Endothelial cell of umbilical vein (primary cell): Measurements from ENCODE around the gene RASL10B. TPM values are rescaled to one million over a fixed set of nuclear protein-coding genes. Genes with fewer than 3 reads are reported as not detected.

Experiments
- BruUV-seq: library from RNA; stranded (reverse); fragments of 400-500 nt; replicated peaks from 2 replicates; lab custom pipeline; 2021; lab: Mats Ljungman, UMichigan
- CTCF ChIA-PET: fragments of 300-600, 350-600 bp; sonication (Branson Sonifier 250); formaldehyde crosslinking; loops from one replicate; lab custom pipeline; 2021; ENCODE audit warnings: antibody characterized with exemption, inconsistent platforms; lab: Charles Lee
- POLR2A ChIA-PET: fragments of 300-600, 350-600 bp; sonication (Branson Sonifier 250); formaldehyde crosslinking; loops from one replicate; lab custom pipeline; 2021; ENCODE audit warnings: antibody characterized with exemption, inconsistent platforms; lab: Charles Lee
- DNase-seq: peaks from one replicate; pipeline ENCODE4 v3.0.0-alpha.2; 2011; ENCODE audit warnings: low read depth, low spot score
- FAIRE-seq: peaks from 2 replicates; lab custom pipeline; 2011; peaks lifted over from hg19 to GRCh38; lab: Jason Lieb, UNC
- H2AFZ ChIP-seq: 2 replicates; pipeline ENCODE4 v1.6.0; 2012; ENCODE audit warnings: low read depth, low read length, control low read depth, inconsistent platforms
- H3K27ac ChIP-seq: 2 replicates; pipeline ENCODE4 v1.5.1; 2011; ENCODE audit warnings: low read depth, mild to moderate bottlenecking, control low read depth, low read length, moderate library complexity; ENCODE audit not compliant: insufficient read depth
- H3K27me3 ChIP-seq, 2 experiments: 2 replicates each; pipeline versions ENCODE4 v1.6.0 to v1.6.1; 2011; ENCODE audit warnings: low read length in 2 of 2, mixed read lengths in 1 of 2; ENCODE audit not compliant: control insufficient read depth in 2 of 2, insufficient read depth in 2 of 2
- H3K36me3 ChIP-seq, 2 experiments: 2 replicates in 1 of 2; 3 replicates in 1 of 2; pipeline ENCODE4 v1.5.1; 2011; ENCODE audit warnings: low read length in 2 of 2, mild to moderate bottlenecking in 1 of 2, moderate library complexity in 1 of 2; ENCODE audit not compliant: control insufficient read depth in 2 of 2, insufficient read depth in 2 of 2; ENCODE audit errors: extremely low read depth in 1 of 2
- H3K4me1 ChIP-seq: 3 replicates; pipeline ENCODE4 v1.5.1; 2011; ENCODE audit warnings: mild to moderate bottlenecking, low read length; ENCODE audit not compliant: control insufficient read depth, insufficient read depth; ENCODE audit errors: extremely low read depth
- H3K4me2 ChIP-seq: 2 replicates; pipeline ENCODE4 v1.6.1; 2011; ENCODE audit warnings: low read length, control low read depth, mixed read lengths; ENCODE audit not compliant: insufficient read depth
- H3K4me3 ChIP-seq, 3 experiments: fragments of 200-600 bp in 1 of 3; sonication (generic), shearing (Covaris generic) in 1 of 3; replicated peaks in 1 of 3; 2 replicates each; pipeline ENCODE4 v1.5.1; 2011 to 2016; ENCODE audit warnings: control low read depth in 3 of 3, low read length in 3 of 3, mild to moderate bottlenecking in 2 of 3, inconsistent platforms in 1 of 3, low read depth in 1 of 3, moderate library complexity in 1 of 3; ENCODE audit not compliant: insufficient read depth in 1 of 3
- H3K79me2 ChIP-seq: 2 replicates; pipeline ENCODE4 v1.6.0; 2012; ENCODE audit warnings: low read length, inconsistent platforms; ENCODE audit not compliant: control insufficient read depth, insufficient read depth
- H3K9ac ChIP-seq: replicated peaks from 2 replicates; pipeline ENCODE3; 2011; ENCODE audit warnings: low read length, control low read depth; ENCODE audit not compliant: insufficient read depth; ENCODE audit errors: extremely low read depth
- H3K9me1 ChIP-seq: replicated peaks from 3 replicates; pipeline ENCODE4 v1.6.0; 2011; ENCODE audit warnings: mild to moderate bottlenecking, low read length; ENCODE audit not compliant: control insufficient read depth, insufficient read depth; ENCODE audit errors: extremely low read depth
- H3K9me3 ChIP-seq: replicated peaks from 2 replicates; pipeline ENCODE4 v1.5.1; 2012; ENCODE audit warnings: low read length, inconsistent platforms; ENCODE audit not compliant: control insufficient read depth, insufficient read depth
- H4K20me1 ChIP-seq: replicated peaks from 2 replicates; pipeline ENCODE3; 2011; ENCODE audit warnings: mild to moderate bottlenecking, low read length; ENCODE audit not compliant: control insufficient read depth, insufficient read depth; ENCODE audit errors: extremely low read depth
- CTCF ChIP-seq, 2 donors: IDR thresholded peaks; 1 replicate in 1 of 2; 2 replicates in 1 of 2; pipeline ENCODE4 v1.5.1; 2011; ENCODE audit warnings: low read length in 2 of 2, mild to moderate bottlenecking in 2 of 2, moderate library complexity in 2 of 2, control low read depth in 1 of 2, inconsistent platforms in 1 of 2, low read depth in 1 of 2; ENCODE audit not compliant: insufficient read depth in 1 of 2; ENCODE audit errors: extremely low read depth in 1 of 2
- FOS ChIP-seq: IDR thresholded peaks from 2 replicates; pipeline ENCODE4 v1.6.1; 2011; ENCODE audit warnings: mild to moderate bottlenecking, low read length, moderate library complexity, borderline replicate concordance; ENCODE audit not compliant: insufficient read depth
- JUN ChIP-seq: IDR thresholded peaks from 2 replicates; pipeline ENCODE4 v1.6.1; 2011; ENCODE audit warnings: borderline replicate concordance, low read depth; ENCODE audit not compliant: insufficient read length, insufficient read depth
- POLR2AphosphoS5 ChIP-seq: IDR thresholded peaks from 2 replicates; pipeline ENCODE4 v1.6.1; 2012; ENCODE audit warnings: low read depth, mild to moderate bottlenecking, control low read depth, low read length, moderate library complexity; ENCODE audit not compliant: insufficient read depth
- dilution Hi-C: fragments of 300-500 bp; cut with MboI; formaldehyde crosslinking; loops from one replicate; pipeline ENCODE4 v1.15.0; 2019; ENCODE audit warnings: low sequenced_read_pairs; ENCODE audit not compliant: extremely low pct_ligation_motif_present
- intact Hi-C: fragments of 100-400 bp; cut with micrococcal nuclease; formaldehyde crosslinking; loops from one replicate; pipeline ENCODE4 v1.10.0; 2022
- polyA plus RNA-seq, 4 experiments: library from polyadenylated mRNA; depleted of rRNA in 3 of 4; stranded (reverse) in 3 of 4; unstranded in 1 of 4; fragments of >200 nt; gene quantifications; 2 replicates each; pipeline versions ENCODE4 v1.2.1 to v1.2.3, GENCODE V29; 2011 to 2012; ENCODE audit warnings: missing spikeins in 1 of 4
- total RNA-seq: library from RNA; stranded (reverse); gene quantifications from 2 replicates; pipeline ENCODE4 v1.2.3, GENCODE V29; 2021

Gene RASL10B
- total and polyA plus RNA-seq, 2 donors (not counting 3 experiments of a cell fraction or from before 2014, with no cell fraction given) = 0.19 to 0.71 TPM

GRCh38 chr17:35786941-35787432 is 55.5 kb downstream of the RASL10B start:
- BruUV-seq = no TSS peak
- Histone ChIP-seq H2AFZ (no peak overlapping the region), H3K4me1 (no peaks in the 10 kb centered on the region), H3K27me3 (peaks cover 23% of the 10 kb centered on the region in 2 experiments), H4K20me1 (no peaks in the 10 kb centered on the region), H3K4me3 (no peak overlapping the region), H3K9me1 (no peaks in the 10 kb centered on the region), H3K9me3 (no peaks in the 10 kb centered on the region), H3K27ac (no peak overlapping the region), H3K4me2 (no peak overlapping the region), H3K79me2 (no peaks in the 10 kb centered on the region), H3K36me3 (no peaks in the 10 kb centered on the region), H3K9ac (no peak overlapping the region)
- FAIRE-seq = no peak
- no peak for TF ChIP-seq CTCF (IDR thresholded peaks at IDR 0.05; ENCODE audit: extremely low read depth in 1 of 2, insufficient read depth in 1 of 2, low read depth in 1 of 2, low read length in 2 of 2)
- no peak for TF ChIP-seq FOS
- no peak for TF ChIP-seq JUN
- no peak for TF ChIP-seq POLR2AphosphoS5
- CTCF ChIA-PET = interaction anchor here (1.0 to 3.8 kb wide), 2 partner anchors 20 to 23 kb away, joined by 4 to 32 read pairs; no protein-coding TSS in a partner anchor
- dilution Hi-C loops = no loop called here
- DNase-seq = no peak
- intact Hi-C loops = no loop called here
- POLR2A ChIA-PET = no interaction called here
